Prostate gland (tissue), 2 donors: ENCODE measurements around the gene C6orf120.

Experiments used
- POLR2A ChIP-seq: fragments of 450-650 bp; IDR thresholded peaks from one replicate; pipeline ENCODE4 v1.6.1; 2016; ENCODE audit warnings: antibody characterized with exemption, mild to moderate bottlenecking
- POLR2AphosphoS5 ChIP-seq: sonication (generic); formaldehyde crosslinking; IDR thresholded peaks from one replicate; pipeline ENCODE4 v1.6.1; 2017; ENCODE audit warnings: antibody characterized with exemption
- TF ChIP-seq, protein P1 (sequence below), 4 experiments: fragments of 200-600 bp in 2 of 4; fragments of 450-650 bp in 2 of 4; sonication (generic) in 2 of 4; IDR thresholded peaks; 1 replicate in 3 of 4; 2 replicates in 1 of 4; pipeline ENCODE4 v1.5.1; 2016 to 2019; ENCODE audit warnings: antibody characterized with exemption in 4 of 4, mild to moderate bottlenecking in 2 of 4, moderate library complexity in 2 of 4

GRCh38 chr6:169691260-169691659 is 10.7 kb upstream of the C6orf120 start:
- TF ChIP-seq, protein P1, sequence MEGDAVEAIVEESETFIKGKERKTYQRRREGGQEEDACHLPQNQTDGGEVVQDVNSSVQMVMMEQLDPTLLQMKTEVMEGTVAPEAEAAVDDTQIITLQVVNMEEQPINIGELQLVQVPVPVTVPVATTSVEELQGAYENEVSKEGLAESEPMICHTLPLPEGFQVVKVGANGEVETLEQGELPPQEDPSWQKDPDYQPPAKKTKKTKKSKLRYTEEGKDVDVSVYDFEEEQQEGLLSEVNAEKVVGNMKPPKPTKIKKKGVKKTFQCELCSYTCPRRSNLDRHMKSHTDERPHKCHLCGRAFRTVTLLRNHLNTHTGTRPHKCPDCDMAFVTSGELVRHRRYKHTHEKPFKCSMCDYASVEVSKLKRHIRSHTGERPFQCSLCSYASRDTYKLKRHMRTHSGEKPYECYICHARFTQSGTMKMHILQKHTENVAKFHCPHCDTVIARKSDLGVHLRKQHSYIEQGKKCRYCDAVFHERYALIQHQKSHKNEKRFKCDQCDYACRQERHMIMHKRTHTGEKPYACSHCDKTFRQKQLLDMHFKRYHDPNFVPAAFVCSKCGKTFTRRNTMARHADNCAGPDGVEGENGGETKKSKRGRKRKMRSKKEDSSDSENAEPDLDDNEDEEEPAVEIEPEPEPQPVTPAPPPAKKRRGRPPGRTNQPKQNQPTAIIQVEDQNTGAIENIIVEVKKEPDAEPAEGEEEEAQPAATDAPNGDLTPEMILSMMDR (IDR thresholded peaks at IDR 0.05): no peak
- no peak for TF ChIP-seq POLR2A
- TF ChIP-seq POLR2AphosphoS5: no peak
